ENCODE results near the gene GLG1.

The GLG1 gene

GRCh38 chr16:74487634-74488495 lies 119.0 kb downstream of the GLG1 start:
- no peak for DNase-seq (ENCODE audit: low read depth, low spot score)
- no peak overlapping the region for H3K27ac ChIP-seq

GRCh38 chr16:74485916-74486315 lies 121.0 kb downstream of the GLG1 start:
- DNase-seq (ENCODE audit: low read depth, low spot score) = peak; percentile 43
- H3K27ac ChIP-seq = no peak overlapping the region

- DNase-seq (ENCODE audit: low read depth, low spot score) = no peak
- peak overlapping the region; percentile 59 for H3K27ac ChIP-seq
Measured at GRCh38 chr16:74480150-74481029, 126.5 kb downstream of the GLG1 start.

- DNase-seq (ENCODE audit: low read depth, low spot score) = no peak
- H3K27ac ChIP-seq = no peak overlapping the region
Measured at GRCh38 chr16:74477226-74477625, 129.7 kb downstream of the GLG1 start.

- no peak for DNase-seq (ENCODE audit: low read depth, low spot score)
- H3K27ac ChIP-seq = no peak overlapping the region
Measured at GRCh38 chr16:74474416-74474815, 132.5 kb downstream of the GLG1 start.

- DNase-seq (ENCODE audit: low read depth, low spot score) = no peak
- H3K27ac ChIP-seq = no peak overlapping the region
Measured at GRCh38 chr16:74472540-74472939, 134.4 kb downstream of the GLG1 start.

- no peak overlapping the region for H3K27ac ChIP-seq
- no peak for DNase-seq (ENCODE audit: low read depth, low spot score)
Measured at GRCh38 chr16:74472010-74472409, 134.9 kb downstream of the GLG1 start.

- no peak for DNase-seq (ENCODE audit: low read depth, low spot score)
- no peak overlapping the region for H3K27ac ChIP-seq
Measured at GRCh38 chr16:74469946-74470478, 136.9 kb downstream of the GLG1 start.

GRCh38 chr16:74468807-74469525 lies 137.9 kb downstream of the GLG1 start:
- no peak for DNase-seq (ENCODE audit: low read depth, low spot score)
- H3K27ac ChIP-seq = no peak overlapping the region

- no peak overlapping the region for H3K27ac ChIP-seq
- no peak for DNase-seq (ENCODE audit: low read depth, low spot score)
Measured at GRCh38 chr16:74466872-74467271, 140.0 kb downstream of the GLG1 start.

- no peak for DNase-seq (ENCODE audit: low read depth, low spot score)
- H3K27ac ChIP-seq = no peak overlapping the region
Measured at GRCh38 chr16:74465851-74466685, 140.8 kb downstream of the GLG1 start.

GRCh38 chr16:74465281-74465680 lies 141.6 kb downstream of the GLG1 start:
- DNase-seq (ENCODE audit: low read depth, low spot score) = no peak
- no peak overlapping the region for H3K27ac ChIP-seq

GRCh38 chr16:74463888-74464287 lies 143.0 kb downstream of the GLG1 start:
- peak overlapping the region; percentile 60 for H3K27ac ChIP-seq
- no peak for DNase-seq (ENCODE audit: low read depth, low spot score)

GRCh38 chr16:74462361-74462760 lies 144.6 kb downstream of the GLG1 start:
- DNase-seq (ENCODE audit: low read depth, low spot score) = peak; percentile 64
- H3K27ac ChIP-seq = peak overlapping the region; percentile 60

- peak overlapping the region; percentile 60 for H3K27ac ChIP-seq
- no peak for DNase-seq (ENCODE audit: low read depth, low spot score)
Measured at GRCh38 chr16:74461826-74462225, 145.1 kb downstream of the GLG1 start.

GRCh38 chr16:74460542-74460941 lies 146.4 kb downstream of the GLG1 start:
- DNase-seq (ENCODE audit: low read depth, low spot score) = no peak
- H3K27ac ChIP-seq = no peak overlapping the region

- DNase-seq (ENCODE audit: low read depth, low spot score) = no peak
- peak overlapping the region; percentile 89 for H3K27ac ChIP-seq
Measured at GRCh38 chr16:74456290-74456625, 150.7 kb downstream of the GLG1 start.

- H3K27ac ChIP-seq = peak overlapping the region; percentile 89
- DNase-seq (ENCODE audit: low read depth, low spot score) = peak; percentile 12
Measured at GRCh38 chr16:74455619-74456289, 151.2 kb downstream of the GLG1 start.

GRCh38 chr16:74455213-74455612 lies 151.7 kb downstream of the GLG1 start:
- DNase-seq (ENCODE audit: low read depth, low spot score) = peak; percentile 49
- peak overlapping the region; percentile 89 for H3K27ac ChIP-seq

All from epithelial cell of prostate (primary cell).